Liver (tissue), 9 donors: ENCODE data around the gene TPM3. TPM values are rescaled to one million over a fixed set of nuclear protein-coding genes. Genes with fewer than 3 reads are reported as not detected.
A peak's percentile ranks its signal among the peaks of the same experiment; 100 is the strongest.

Experiments used
- DNase-seq: peaks from one replicate; pipeline ENCODE4 v3.0.0-alpha.2; 2017; ENCODE audit warnings: low spot score
- H3K27ac ChIP-seq, 2 donors: one replicate each; pipeline ENCODE4 v1.7.0; 2013; ENCODE audit warnings: inconsistent platforms in 2 of 2, low read length in 2 of 2, control low read depth in 1 of 2, low read depth in 1 of 2, mild to moderate bottlenecking in 1 of 2
- H3K27me3 ChIP-seq, 4 donors: one replicate each; pipeline versions ENCODE4 v1.6.1 to v1.7.0; 2013; ENCODE audit warnings: low read length in 3 of 4, inconsistent platforms in 1 of 4, mild to moderate bottlenecking in 1 of 4, moderate library complexity in 1 of 4; ENCODE audit not compliant: control insufficient read depth in 4 of 4, insufficient read depth in 4 of 4
- H3K36me3 ChIP-seq, 4 donors: one replicate each; pipeline versions ENCODE4 v1.6.1 to v1.7.0; 2013; ENCODE audit warnings: low read length in 3 of 4, mild to moderate bottlenecking in 3 of 4, low read depth in 1 of 4, moderate library complexity in 1 of 4; ENCODE audit not compliant: control insufficient read depth in 4 of 4, insufficient read depth in 3 of 4
- H3K4me1 ChIP-seq, 4 donors: one replicate each; pipeline versions ENCODE4 v1.6.1 to v1.7.0; 2013; ENCODE audit warnings: low read length in 3 of 4, mild to moderate bottlenecking in 3 of 4, moderate library complexity in 1 of 4; ENCODE audit not compliant: control insufficient read depth in 4 of 4, insufficient read depth in 4 of 4
- H3K4me3 ChIP-seq, 3 donors: one replicate each; pipeline versions ENCODE4 v1.6.1 to v1.7.0; 2013; ENCODE audit warnings: low read length in 3 of 3, control low read depth in 1 of 3, low read depth in 1 of 3, mild to moderate bottlenecking in 1 of 3
- H3K9ac ChIP-seq, 2 donors: one replicate each; pipeline ENCODE4 v1.7.0; 2013; ENCODE audit warnings: low read length in 2 of 2, mild to moderate bottlenecking in 2 of 2, moderate library complexity in 2 of 2, control low read depth in 1 of 2, low read depth in 1 of 2
- H3K9me3 ChIP-seq, 4 donors: one replicate each; pipeline versions ENCODE4 v1.6.1 to v1.7.0; 2013; ENCODE audit warnings: low read length in 3 of 4; ENCODE audit not compliant: control insufficient read depth in 4 of 4
- ATF3 ChIP-seq: IDR thresholded peaks from 2 replicates; pipeline ENCODE4 v1.6.1; 2016; ENCODE audit warnings: antibody characterized with exemption
- CTCF ChIP-seq: fragments of 150-350 bp; IDR thresholded peaks from 2 replicates; pipeline ENCODE4 v1.5.1; 2017; ENCODE audit warnings: improper control_type of control experiment, low read depth, low read length; ENCODE audit not compliant: missing input control
- EGR1 ChIP-seq, 2 donors: IDR thresholded peaks; 2 replicates each; pipeline ENCODE4 v1.6.1; 2016 to 2018; ENCODE audit warnings: antibody characterized with exemption in 2 of 2, low read depth in 2 of 2
- FOXA1 ChIP-seq: IDR thresholded peaks from 2 replicates; pipeline ENCODE4 v1.6.1; 2016; ENCODE audit warnings: antibody characterized with exemption
- FOXA2 ChIP-seq: IDR thresholded peaks from 2 replicates; pipeline ENCODE4 v1.6.1; 2016; ENCODE audit warnings: antibody characterized with exemption
- GABPA ChIP-seq, 2 donors: IDR thresholded peaks in 1 of 2; conservative IDR thresholded peaks in 1 of 2; 2 replicates each; pipeline ENCODE4 v1.6.1; 2016; ENCODE audit warnings: antibody characterized with exemption in 2 of 2, mild to moderate bottlenecking in 1 of 2, moderate library complexity in 1 of 2
- HNF4A ChIP-seq, 2 donors: conservative IDR thresholded peaks; 2 replicates each; pipeline ENCODE4 v1.6.1; 2016; ENCODE audit warnings: antibody characterized with exemption in 2 of 2, mild to moderate bottlenecking in 2 of 2
- HNF4G ChIP-seq: IDR thresholded peaks from 2 replicates; pipeline ENCODE4 v1.6.1; 2016; ENCODE audit warnings: antibody characterized with exemption
- JUND ChIP-seq, 2 donors: IDR thresholded peaks; 2 replicates each; pipeline ENCODE4 v1.6.1; 2016; ENCODE audit warnings: antibody characterized with exemption in 2 of 2
- NR2F2 ChIP-seq: IDR thresholded peaks from 2 replicates; pipeline ENCODE4 v1.6.1; 2016; ENCODE audit warnings: antibody characterized with exemption
- RAD21 ChIP-seq, 2 donors: IDR thresholded peaks; 2 replicates each; pipeline ENCODE4 v1.6.1; 2016; ENCODE audit warnings: antibody characterized with exemption in 2 of 2, mild to moderate bottlenecking in 2 of 2
- REST ChIP-seq: IDR thresholded peaks from 2 replicates; pipeline ENCODE4 v1.6.1; 2016; ENCODE audit warnings: antibody characterized with exemption, mild to moderate bottlenecking
- RXRA ChIP-seq, 2 donors: IDR thresholded peaks; 2 replicates each; pipeline ENCODE4 v1.6.1; 2017 to 2018; ENCODE audit warnings: antibody characterized with exemption in 2 of 2, mild to moderate bottlenecking in 1 of 2
- SP1 ChIP-seq: IDR thresholded peaks from 2 replicates; pipeline ENCODE4 v1.6.1; 2018; ENCODE audit warnings: antibody characterized with exemption, mild to moderate bottlenecking
- TAF1 ChIP-seq: conservative IDR thresholded peaks from 2 replicates; pipeline ENCODE4 v1.6.1; 2016; ENCODE audit warnings: antibody characterized with exemption, mild to moderate bottlenecking
- YY1 ChIP-seq: IDR thresholded peaks from 2 replicates; pipeline ENCODE4 v1.6.1; 2016; ENCODE audit warnings: antibody characterized with exemption, mild to moderate bottlenecking
- WGBS: extraction: QIAGEN DNeasy Blood & Tissue Kit; methylation state at CpG from one replicate; pipeline ENCODE4 v1.1.7; 2013; 5-methylcytosine and 5-hydroxymethylcytosine counted together
- polyA plus RNA-seq, 2 donors: library from polyadenylated mRNA; stranded (reverse) in 1 of 2; unstranded in 1 of 2; fragments of 200-250 nt in 1 of 2; fragments of >200 nt in 1 of 2; fragmentation: Nextera tagmentation in 1 of 2; extraction: Ambion mirVana in 1 of 2; gene quantifications; one replicate each; pipeline versions ENCODE4 v1.2.1 to v1.2.3, GENCODE V29; 2013 to 2015
- total RNA-seq, 2 donors: library from RNA; depleted of rRNA; stranded (reverse); fragments of >200 nt; gene quantifications; one replicate each; pipeline ENCODE4 v1.2.3, GENCODE V29; 2014
- TF ChIP-seq, protein P1 (sequence below): IDR thresholded peaks from 2 replicates; pipeline ENCODE4 v1.6.1; 2016; ENCODE audit warnings: antibody characterized with exemption
- TF ChIP-seq, protein P2 (sequence below): IDR thresholded peaks from 2 replicates; pipeline ENCODE4 v1.6.1; 2016; ENCODE audit warnings: antibody characterized with exemption
- donor health status: healthy.
- donor health status: healthy.
- donor health status: healthy.
- donor health status: healthy.
- donor health status: healthy.

Gene TPM3
- total and polyA plus RNA-seq, 4 donors, result 89.6 to 120 (median 109) TPM

DNA sequence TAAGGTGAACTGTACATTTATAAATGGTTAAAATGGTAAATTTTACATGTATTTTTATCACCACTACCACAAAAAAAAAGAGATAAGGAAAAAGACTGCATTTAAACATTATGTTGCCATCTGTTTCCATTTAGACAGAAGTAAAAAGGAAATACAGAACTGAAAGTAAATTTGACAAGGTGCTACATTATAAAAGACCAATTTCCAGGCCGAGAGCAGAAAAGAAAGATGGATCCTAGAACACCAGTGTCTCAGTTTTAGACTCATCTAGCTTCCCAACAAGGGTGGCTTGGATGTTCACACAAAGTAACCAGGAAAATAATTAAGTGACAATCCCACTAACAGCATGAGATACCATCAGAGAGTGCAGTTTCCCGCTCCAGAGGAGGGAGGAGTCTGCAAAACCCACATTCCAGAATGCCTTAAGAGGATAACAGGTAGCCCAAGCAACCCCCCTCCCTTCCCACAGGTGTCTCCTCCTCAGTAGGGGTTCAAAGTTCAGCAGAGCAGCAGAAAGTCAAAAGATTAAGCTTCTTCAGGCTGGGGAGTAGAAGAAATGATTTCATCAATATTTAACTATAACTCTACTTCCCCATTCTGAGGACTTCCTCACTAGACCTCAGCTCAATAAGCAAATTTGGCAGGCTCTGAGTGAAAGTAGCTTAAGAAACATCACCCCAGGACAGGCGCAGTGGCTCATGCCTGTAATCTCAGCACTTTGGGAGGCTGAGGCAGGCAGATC, 11.8 kb downstream of the TPM3 start (continued):
- TF ChIP-seq CTCF (no peak), TAF1 (no peak), JUND (IDR thresholded peaks at IDR 0.05) (no peak), HNF4G (no peak)

DNA sequence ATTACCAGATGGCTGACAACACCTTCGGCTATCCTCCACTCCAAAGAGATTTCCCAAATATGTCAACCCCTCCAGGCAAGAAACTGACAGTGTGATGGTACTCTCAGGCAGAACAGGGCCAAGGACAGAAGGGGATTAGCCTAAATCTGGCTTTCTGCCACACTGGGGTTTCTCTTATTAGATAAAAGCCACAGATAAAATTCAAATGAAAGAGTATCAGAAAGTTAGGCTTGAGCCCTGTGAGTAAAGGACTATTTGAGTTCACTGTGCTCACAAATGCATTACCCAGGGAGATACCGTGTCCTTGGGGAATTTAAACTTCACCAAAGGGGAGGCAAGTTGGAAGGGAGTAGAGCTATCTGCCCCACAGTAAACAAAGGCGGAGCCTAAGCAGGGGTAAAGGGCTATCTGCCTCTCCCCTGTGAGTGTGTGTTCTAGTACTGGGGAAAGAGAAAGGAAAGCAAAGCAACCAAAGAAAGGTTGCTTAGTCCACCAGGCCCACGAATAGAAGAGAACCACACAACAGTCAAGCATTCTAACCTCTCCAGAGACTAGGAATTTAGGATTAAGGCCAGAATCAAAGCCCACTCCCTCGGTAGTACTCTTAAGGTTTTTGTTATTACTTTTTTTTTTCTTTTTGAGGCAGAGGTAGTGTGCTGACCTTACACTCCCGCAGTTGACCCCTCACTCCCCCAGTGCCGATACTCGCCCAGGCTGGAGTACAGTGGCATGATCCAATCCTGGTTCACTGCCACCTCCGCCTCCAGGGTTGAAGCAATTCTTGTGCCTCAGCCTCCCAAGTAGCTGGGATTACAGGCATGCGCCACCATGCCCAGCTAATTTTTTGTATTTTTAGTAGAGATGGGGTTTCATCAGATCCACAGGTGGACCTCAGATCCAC, 12.7 kb downstream of the TPM3 start:
- H3K27me3 ChIP-seq, result no peaks in the 10 kb centered on the region
- no peak for DNase-seq
- peak overlapping the region in 1 of 2 donors; percentile 76 for H3K9ac ChIP-seq
- WGBS, result 31% methylated on average over 10 of the region's 10 CpGs
- peak; percentile 69 for TF ChIP-seq YY1
- TF ChIP-seq JUND (IDR thresholded peaks at IDR 0.05), result peak in 1 of 2 donors; percentile 57
- TF ChIP-seq NR2F2, result peak; percentile 20
- TF ChIP-seq REST, result peak; percentile 90
- peak; percentile 79 to 80 for TF ChIP-seq HNF4A (conservative IDR thresholded peaks at IDR 0.05)
- no peak for TF ChIP-seq EGR1 (IDR thresholded peaks at IDR 0.05; ENCODE audit: low read depth in 2 of 2)
- peak; percentile 91 for TF ChIP-seq FOXA2
- peak; percentile 44 for TF ChIP-seq HNF4G
- TF ChIP-seq, protein P1, sequence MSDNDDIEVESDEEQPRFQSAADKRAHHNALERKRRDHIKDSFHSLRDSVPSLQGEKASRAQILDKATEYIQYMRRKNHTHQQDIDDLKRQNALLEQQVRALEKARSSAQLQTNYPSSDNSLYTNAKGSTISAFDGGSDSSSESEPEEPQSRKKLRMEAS, result no peak
- TF ChIP-seq FOXA1, result peak; percentile 84
- TF ChIP-seq ATF3, result no peak
- peak; percentile 94 for TF ChIP-seq SP1
- TF ChIP-seq RXRA (IDR thresholded peaks at IDR 0.05), result peak; percentile 82 to 85
- no peak for TF ChIP-seq CTCF
- TF ChIP-seq, protein P2, sequence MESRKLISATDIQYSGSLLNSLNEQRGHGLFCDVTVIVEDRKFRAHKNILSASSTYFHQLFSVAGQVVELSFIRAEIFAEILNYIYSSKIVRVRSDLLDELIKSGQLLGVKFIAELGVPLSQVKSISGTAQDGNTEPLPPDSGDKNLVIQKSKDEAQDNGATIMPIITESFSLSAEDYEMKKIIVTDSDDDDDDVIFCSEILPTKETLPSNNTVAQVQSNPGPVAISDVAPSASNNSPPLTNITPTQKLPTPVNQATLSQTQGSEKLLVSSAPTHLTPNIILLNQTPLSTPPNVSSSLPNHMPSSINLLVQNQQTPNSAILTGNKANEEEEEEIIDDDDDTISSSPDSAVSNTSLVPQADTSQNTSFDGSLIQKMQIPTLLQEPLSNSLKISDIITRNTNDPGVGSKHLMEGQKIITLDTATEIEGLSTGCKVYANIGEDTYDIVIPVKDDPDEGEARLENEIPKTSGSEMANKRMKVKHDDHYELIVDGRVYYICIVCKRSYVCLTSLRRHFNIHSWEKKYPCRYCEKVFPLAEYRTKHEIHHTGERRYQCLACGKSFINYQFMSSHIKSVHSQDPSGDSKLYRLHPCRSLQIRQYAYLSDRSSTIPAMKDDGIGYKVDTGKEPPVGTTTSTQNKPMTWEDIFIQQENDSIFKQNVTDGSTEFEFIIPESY, result peak; percentile 33
- TF ChIP-seq GABPA (IDR thresholded peaks at IDR 0.05 in 1 of 2, conservative IDR thresholded peaks at IDR 0.05 in 1 of 2), result peak in 1 of 2 donors; percentile 71
- TF ChIP-seq RAD21 (IDR thresholded peaks at IDR 0.05), result peak; percentile 38 to 56
- TF ChIP-seq TAF1, result no peak
- H3K4me3 ChIP-seq, result peak overlapping the region in 1 of 3 donors; percentile 44
- H3K9me3 ChIP-seq, result no peaks in the 10 kb centered on the region
- H3K4me1 ChIP-seq, result peaks cover 14 to 53% (median 44%) of the 10 kb centered on the region in 4 donors
- H3K36me3 ChIP-seq, result peaks cover 0 to 4% (median 1%) of the 10 kb centered on the region in 4 donors
- H3K27ac ChIP-seq, result peak overlapping the region; percentile 62 to 72
